Bone marrow (tissue), 2 donors: ENCODE data around the gene ADAM19.

Experiments used
- DNase-seq, 2 donors: peaks; one replicate each; lab custom pipeline; 2025; lab: John Stamatoyannopoulos, UW

ADAM19 gene

DNA sequence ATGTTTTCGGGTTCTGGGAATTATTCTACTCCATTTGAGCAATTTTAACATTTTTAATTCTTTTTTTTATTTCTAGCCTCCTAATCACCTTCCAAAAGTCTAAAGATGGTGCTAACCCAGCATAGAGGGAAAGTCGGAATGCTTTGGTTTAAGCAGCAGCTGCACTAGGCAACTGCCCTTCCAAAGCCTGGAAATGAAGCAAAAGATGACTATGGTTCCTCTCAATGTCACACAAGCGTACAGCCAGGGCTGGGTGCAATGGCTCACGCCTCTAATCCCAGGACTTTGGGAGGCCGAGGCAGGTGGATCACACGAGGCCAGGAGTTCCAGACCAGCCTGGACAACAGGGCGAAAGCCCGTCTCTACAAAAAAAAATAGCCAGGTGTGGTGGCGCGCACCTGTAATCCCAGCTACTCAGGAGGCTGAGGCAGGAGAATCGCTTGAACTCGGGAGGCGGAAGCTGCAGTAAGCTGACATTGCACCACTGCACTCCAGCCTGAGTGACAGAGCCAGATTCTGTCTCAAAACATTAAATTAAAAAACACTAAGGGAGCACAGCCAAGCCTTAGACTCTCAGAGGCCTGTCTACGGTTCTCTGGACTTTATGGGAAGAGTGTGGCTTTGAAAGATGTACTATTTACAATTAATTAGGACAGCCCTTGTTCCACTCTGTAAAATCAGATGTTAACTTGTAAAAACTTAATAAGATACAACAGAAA is 33.1 kb downstream of the ADAM19 start:
- no peak for DNase-seq

- no peak for DNase-seq
Measured at GRCh38 chr5:157541447-157542118, 34.0 kb downstream of the ADAM19 start.

DNA sequence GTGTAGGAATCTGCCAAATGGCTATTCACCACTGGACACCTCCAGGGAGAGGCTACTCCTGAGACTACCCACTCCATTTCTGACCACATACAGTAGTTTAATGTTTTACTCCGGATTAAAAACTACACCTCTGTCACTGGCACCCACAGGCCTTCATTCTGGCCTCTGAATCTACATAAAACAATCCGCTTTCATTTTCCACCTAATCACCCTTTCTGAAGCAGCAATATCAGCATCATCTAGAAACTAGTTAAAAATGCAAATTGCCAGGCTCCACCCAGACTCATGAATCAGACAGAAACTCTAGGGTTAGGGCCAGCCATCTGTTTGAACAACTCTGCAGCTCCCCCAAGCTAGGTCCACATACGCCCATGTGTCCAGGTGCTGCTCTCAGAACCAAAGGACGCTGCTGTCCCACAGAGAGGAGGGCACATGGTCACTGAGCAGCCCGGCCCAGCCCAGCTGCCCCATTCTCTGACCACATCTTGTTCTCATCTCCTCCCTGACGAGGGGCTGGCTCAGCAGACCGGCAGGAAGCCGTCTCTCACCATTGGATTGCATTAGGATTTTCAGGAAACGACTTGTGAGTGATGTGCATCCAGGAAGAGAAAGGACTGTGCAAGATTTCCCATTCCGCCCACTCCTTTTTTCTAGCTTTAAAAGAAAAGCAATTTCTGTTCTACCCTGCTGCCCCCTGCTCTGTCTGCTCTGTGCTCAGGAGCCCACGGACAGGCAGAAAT is 34.7 kb downstream of the ADAM19 start:
- no peak for DNase-seq

GRCh38 chr5:157540124-157540523 is 35.5 kb downstream of the ADAM19 start:
- no peak for DNase-seq

- DNase-seq = no peak
Measured at GRCh38 chr5:157539503-157540022, 36.0 kb downstream of the ADAM19 start.

DNA sequence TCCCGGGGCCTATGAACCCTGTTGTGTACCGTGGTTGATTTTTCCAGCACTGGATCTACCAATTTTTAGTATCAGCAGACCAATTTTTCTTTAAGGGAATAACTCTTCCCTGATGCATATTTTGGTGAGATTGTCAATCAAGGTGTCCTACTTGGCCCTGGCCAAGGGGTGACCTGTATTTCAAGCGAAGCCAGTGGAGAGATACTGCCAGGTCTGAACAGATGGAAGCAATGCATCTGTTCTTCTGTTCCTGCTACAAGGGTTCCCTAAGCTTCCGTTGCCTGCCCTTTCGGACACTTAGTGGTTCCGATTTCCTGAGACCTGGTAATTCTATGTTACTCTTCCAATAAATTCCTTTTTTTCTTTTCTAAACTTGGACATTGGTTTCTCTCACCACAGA is 37.3 kb downstream of the ADAM19 start:
- DNase-seq = no peak

- no peak for DNase-seq
Measured at GRCh38 chr5:157535042-157535865, 40.3 kb downstream of the ADAM19 start.

DNA sequence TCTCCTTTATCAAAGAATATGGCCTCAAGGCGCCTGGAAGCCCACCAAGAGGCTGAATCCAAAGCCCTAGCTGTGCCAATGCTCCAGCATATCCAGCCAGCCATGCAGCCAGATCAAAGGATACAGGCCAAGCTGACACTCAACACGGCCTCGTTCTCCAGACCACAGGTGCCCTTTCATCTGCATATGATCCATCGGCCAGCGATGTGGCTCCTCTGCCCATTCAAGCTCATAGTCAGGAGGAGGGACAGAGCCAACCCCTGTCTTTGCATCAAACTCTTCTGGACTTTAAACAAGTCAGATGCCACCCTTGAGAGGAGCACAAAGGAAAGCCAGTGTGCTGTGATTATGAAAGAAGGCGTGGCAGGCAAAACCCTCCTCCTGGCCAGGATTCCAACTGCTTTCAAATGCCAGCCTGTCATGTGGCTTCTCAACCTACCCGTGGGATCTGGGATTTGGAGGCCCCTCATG is 42.5 kb downstream of the ADAM19 start:
- no peak for DNase-seq

- no peak for DNase-seq
Measured at GRCh38 chr5:157532022-157532421, 43.6 kb downstream of the ADAM19 start.

DNA sequence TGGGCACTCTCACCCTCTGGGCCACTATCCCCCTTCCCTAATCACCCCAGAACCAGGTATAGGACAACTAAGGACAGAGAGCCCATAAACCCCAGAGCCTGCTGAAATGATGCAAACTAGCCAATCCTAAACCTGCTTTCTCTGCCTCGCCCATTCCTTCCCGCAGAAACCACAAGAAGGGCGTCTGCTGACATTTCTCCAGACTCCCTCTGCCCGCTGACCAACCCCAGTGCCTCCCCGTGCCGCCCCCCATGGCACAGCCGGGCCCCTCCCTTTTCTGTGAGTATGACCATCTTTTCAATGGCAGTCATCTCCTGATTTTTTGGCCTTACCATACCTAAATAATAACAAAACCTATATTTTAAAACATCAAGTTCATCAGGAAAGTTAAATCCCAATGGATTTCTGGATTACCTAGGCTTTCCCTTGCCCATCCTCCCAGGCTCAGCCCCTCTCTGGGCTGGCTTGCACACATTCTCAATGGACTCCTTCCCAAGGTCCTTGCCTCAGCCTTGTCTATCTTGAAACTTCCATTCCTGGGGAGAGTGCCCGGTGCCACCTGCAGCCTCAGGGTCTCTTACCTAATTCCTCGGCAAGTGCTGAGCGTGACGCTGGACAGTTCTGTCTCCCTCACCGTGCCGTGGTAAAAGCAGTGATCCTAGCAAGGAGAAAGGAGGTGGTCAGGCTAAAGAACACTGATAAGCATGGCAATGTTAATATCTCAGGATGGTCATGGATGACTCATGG is 45.2 kb downstream of the ADAM19 start:
- DNase-seq = no peak

- no peak for DNase-seq
Measured at GRCh38 chr5:157529002-157529401, 46.6 kb downstream of the ADAM19 start.

GRCh38 chr5:157528036-157528632 is 47.4 kb downstream of the ADAM19 start:
- no peak for DNase-seq

DNA sequence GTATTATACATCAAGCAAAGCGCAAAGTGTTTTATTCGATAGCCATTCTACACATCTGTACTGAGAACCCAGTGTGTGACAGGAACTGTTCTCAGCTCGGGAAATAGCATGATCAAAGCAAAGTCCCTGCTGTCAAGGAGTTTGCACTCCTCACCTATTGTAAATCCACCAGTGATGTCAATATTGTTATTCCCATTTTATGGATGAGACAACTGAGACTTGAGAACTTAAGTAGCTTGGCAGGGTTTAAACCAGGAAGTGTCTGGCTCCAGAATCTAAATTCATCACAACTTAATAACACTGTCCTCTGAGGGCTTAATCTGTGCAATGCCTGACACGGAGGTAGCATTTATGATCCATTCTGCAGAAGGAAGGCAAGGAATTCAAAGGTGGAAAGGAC is 50.7 kb downstream of the ADAM19 start:
- DNase-seq = no peak

- DNase-seq = no peak
Measured at GRCh38 chr5:157523976-157524375, 51.6 kb downstream of the ADAM19 start.

GRCh38 chr5:157521704-157522029 is 53.9 kb downstream of the ADAM19 start:
- no peak for DNase-seq

GRCh38 chr5:157520911-157521703 is 54.5 kb downstream of the ADAM19 start:
- DNase-seq = no peak

- DNase-seq = no peak
Measured at GRCh38 chr5:157519579-157520253, 55.9 kb downstream of the ADAM19 start.

DNA sequence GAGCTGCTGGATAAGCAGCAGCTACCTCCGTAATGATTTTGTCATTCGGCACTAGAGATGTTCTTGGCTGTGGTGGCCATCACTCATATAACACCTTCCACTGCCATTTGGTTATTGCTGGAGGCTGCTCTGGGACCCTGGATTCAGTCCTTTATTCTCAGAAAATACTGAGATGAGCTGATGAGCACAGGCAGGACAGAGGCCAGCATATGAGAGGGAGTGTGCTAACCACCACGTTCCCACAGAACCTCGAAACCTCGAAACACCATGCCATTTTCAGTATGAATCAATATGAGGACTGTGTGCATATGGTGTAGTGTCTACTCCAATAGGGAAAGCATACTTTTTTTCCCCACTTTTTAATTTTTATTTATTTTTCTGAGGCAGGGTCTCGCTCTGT is 56.6 kb downstream of the ADAM19 start:
- DNase-seq = no peak

DNA sequence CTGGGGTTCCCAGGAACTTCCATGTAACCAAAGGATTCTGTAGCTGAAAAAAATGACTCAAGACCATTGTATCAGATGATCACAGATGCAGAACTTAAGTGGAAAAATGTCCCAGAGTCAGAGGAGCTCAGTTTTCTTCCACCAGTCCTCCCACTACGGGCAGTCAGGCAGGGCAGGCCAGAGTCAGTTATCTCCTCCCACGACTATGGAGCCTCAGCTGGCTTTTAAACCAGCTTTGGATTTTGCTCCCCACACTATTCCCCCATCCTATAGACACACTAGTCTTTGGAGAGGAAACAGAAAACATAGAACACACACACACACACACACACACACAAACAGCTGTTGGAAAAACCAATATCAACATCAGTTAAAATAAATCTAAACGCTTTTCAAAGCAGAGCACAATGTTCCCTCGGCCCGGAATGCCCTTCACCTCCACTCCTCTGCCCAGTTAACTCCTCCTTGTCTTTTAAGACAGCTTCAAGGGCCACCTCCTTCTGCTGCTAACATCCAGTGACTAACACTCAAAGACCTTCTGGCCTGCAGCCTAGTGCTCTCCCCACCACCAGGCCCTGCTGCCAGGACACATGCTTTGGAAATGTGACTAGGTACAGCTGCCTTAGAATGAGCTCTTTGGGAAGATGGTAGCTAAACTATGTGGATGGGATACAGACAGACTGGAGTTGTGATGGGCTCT is 58.8 kb downstream of the ADAM19 start:
- DNase-seq = no peak
